K562 (cell line): ENCODE results near the gene SRGAP3. TPM values are rescaled to one million over a fixed set of nuclear protein-coding genes. Genes with fewer than 3 reads are reported as not detected.

Experiments
- REST ChIP-seq, 2 experiments: fragments of 450-650 bp; formaldehyde crosslinking in 1 of 2; IDR thresholded peaks; 2 replicates each; pipeline versions ENCODE4 v1.4.0 to v1.6.1; 2014 to 2020; ENCODE audit warnings: mild to moderate bottlenecking in 2 of 2, borderline replicate concordance in 1 of 2, low read depth in 1 of 2
- YBX1 ChIP-seq: fragments of 450-650 bp; IDR thresholded peaks from 2 replicates; pipeline ENCODE4 v1.7.1; 2016; ENCODE audit warnings: mild to moderate bottlenecking
- polyA plus RNA-seq, 8 experiments: library from polyadenylated mRNA; depleted of rRNA in 4 of 8; stranded (reverse) in 5 of 8; unstranded in 3 of 8; fragments of >200 nt; fragmentation: Nextera tagmentation in 2 of 8; fragmentation: Illumina TruSeq in 1 of 8; extraction: Ambion mirVana in 2 of 8; extraction: Trizol in 1 of 8; gene quantifications; 2 replicates each; pipeline versions ENCODE4 v1.2.1 to v1.2.3, GENCODE V29; 2011 to 2014; ENCODE audit warnings: inconsistent platforms in 1 of 8, missing spikeins in 1 of 8
- total RNA-seq, 7 experiments: library from RNA; depleted of rRNA in 6 of 7; stranded (reverse); fragments of >200 nt in 6 of 7; fragmentation: Illumina TruSeq in 2 of 7; extraction: Trizol in 2 of 7; gene quantifications; 2 replicates each; pipeline versions ENCODE4 v1.2.1 to v1.2.3, GENCODE V29; 2011 to 2021; ENCODE audit warnings: low replicate concordance in 1 of 7

SRGAP3 gene
- total and polyA plus RNA-seq, 9 of the 15 experiments (the other 6 are each of a cell fraction or from before 2014, with no cell fraction given) = 0.11 to 0.85 (median 0.35) TPM; not detected in 2

- TF ChIP-seq REST (IDR thresholded peaks at IDR 0.05; ENCODE audit: borderline replicate concordance) (no peak), REST (CRISPR knock-in tag; IDR thresholded peaks at IDR 0.05; ENCODE audit: low read depth) (no peak), YBX1 (no peak)
Observed at GRCh38 chr3:9153904-9154619, 95.4 kb downstream of the SRGAP3 start (continued).
